Lung (tissue), 12 donors: ENCODE results near the gene PRR22. TPM values are rescaled to one million over a fixed set of nuclear protein-coding genes. Genes with fewer than 3 reads are reported as not detected.

Source experiments
- ATAC-seq: fragments of 200-7000 bp; cut with Tn5 transposase; one replicate; pipeline ENCODE4 v1.9.1; 2020; ENCODE audit warnings: moderate number of reproducible peaks; ENCODE audit not compliant: insufficient read depth, low FRiP score
- DNase-seq, 3 donors: peaks; one replicate each; pipeline ENCODE4 v3.0.0-alpha.2; 2013 to 2017
- H3K27ac ChIP-seq, 2 donors: one replicate each; pipeline ENCODE4 v1.5.1; 2013; ENCODE audit warnings: mild to moderate bottlenecking in 2 of 2, moderate library complexity in 2 of 2, control low read depth in 1 of 2, inconsistent platforms in 1 of 2, low read depth in 1 of 2, low read length in 1 of 2
- H3K27me3 ChIP-seq, 3 donors: one replicate each; pipeline ENCODE4 v1.5.1; 2013; ENCODE audit warnings: low read length in 2 of 3; ENCODE audit not compliant: control insufficient read depth in 3 of 3, insufficient read depth in 3 of 3
- H3K36me3 ChIP-seq, 4 donors: one replicate each; pipeline ENCODE4 v1.5.1; 2013; ENCODE audit warnings: low read length in 4 of 4, mild to moderate bottlenecking in 1 of 4, moderate library complexity in 1 of 4; ENCODE audit not compliant: control insufficient read depth in 4 of 4, insufficient read depth in 4 of 4
- H3K4me1 ChIP-seq, 5 donors: one replicate each; pipeline ENCODE4 v1.5.1; 2013; ENCODE audit warnings: low read length in 5 of 5, mild to moderate bottlenecking in 2 of 5, moderate library complexity in 1 of 5; ENCODE audit not compliant: control insufficient read depth in 5 of 5, insufficient read depth in 5 of 5
- H3K4me3 ChIP-seq: one replicate; pipeline ENCODE4 v1.5.1; 2013; ENCODE audit warnings: mild to moderate bottlenecking, control low read depth, moderate library complexity
- H3K9ac ChIP-seq, 2 donors: one replicate each; pipeline ENCODE4 v1.5.1; 2013; ENCODE audit warnings: low read length in 2 of 2, control low read depth in 1 of 2; ENCODE audit not compliant: insufficient read depth in 1 of 2
- H3K9me3 ChIP-seq, 4 donors: one replicate each; pipeline ENCODE4 v1.5.1; 2013; ENCODE audit warnings: low read length in 3 of 4, mild to moderate bottlenecking in 1 of 4, moderate library complexity in 1 of 4; ENCODE audit not compliant: control insufficient read depth in 4 of 4, insufficient read depth in 3 of 4
- CTCF ChIP-seq: IDR thresholded peaks from 2 replicates; pipeline ENCODE4 v1.5.1; 2012; ENCODE audit warnings: mild to moderate bottlenecking; ENCODE audit errors: control extremely low read depth, extremely low read depth
- WGBS, 2 donors: extraction: QIAGEN DNeasy Blood & Tissue Kit; methylation state at CpG; one replicate each; pipeline ENCODE4 v1.1.7; 2013; 5-methylcytosine and 5-hydroxymethylcytosine counted together
- polyA plus RNA-seq, 2 donors: library from polyadenylated mRNA; stranded (reverse); fragments of 200-250 nt; gene quantifications; one replicate each; pipeline ENCODE4 v1.2.1, GENCODE V29; 2013
- total RNA-seq, 2 donors: library from RNA; depleted of rRNA in 1 of 2; stranded (reverse); fragments of >200 nt in 1 of 2; gene quantifications; one replicate each; pipeline ENCODE4 v1.2.1, GENCODE V29; 2014 to 2021
- donor health status: control.
- donor health status: control.
- donor health status: Bipolar disorder and iron deficiency.
- donor health status: healthy.
- donor health status: DM: yes; HTN: yes; CAD: no.

Gene PRR22
- total and polyA plus RNA-seq, 4 donors = 0.20 to 6.8 (median 4.4) TPM

- Histone ChIP-seq H3K4me1 (peaks cover 0 to 5% (median 4%) of the 10 kb centered on the region in 5 donors), H3K9ac (no peak overlapping the region), H3K36me3 (no peaks in the 10 kb centered on the region), H3K9me3 (peaks cover 0 to 3% (median 0%) of the 10 kb centered on the region in 4 donors), H3K27me3 (peaks cover 0 to 8% (median 6%) of the 10 kb centered on the region in 3 donors), H3K27ac (no peak overlapping the region), H3K4me3 (no peak overlapping the region)
- peak; percentile 80 for TF ChIP-seq CTCF
- peak; percentile 92 to 95 (median 92) for DNase-seq
- ATAC-seq = peak; percentile 88
- 1 to 2% methylated on average over 50 to 54 of the region's 54 CpGs for WGBS, 2 donors
Observed at GRCh38 chr19:5803752-5804515, 19.4 kb upstream of the PRR22 start.

GRCh38 chr19:5803441-5803751, 18.9 kb upstream of the PRR22 start:
- Histone ChIP-seq H3K27ac (no peak overlapping the region), H3K4me3 (no peak overlapping the region), H3K4me1 (peaks cover 0 to 5% (median 4%) of the 10 kb centered on the region in 5 donors), H3K9ac (no peak overlapping the region), H3K27me3 (peaks cover 0 to 8% (median 6%) of the 10 kb centered on the region in 3 donors), H3K9me3 (peaks cover 0 to 3% (median 0%) of the 10 kb centered on the region in 4 donors), H3K36me3 (no peaks in the 10 kb centered on the region)
- DNase-seq (no peak), ATAC-seq (no peak)
- TF ChIP-seq CTCF = no peak
- WGBS, 2 donors = 10 to 14% methylated on average over 8 of the region's 8 CpGs

- no peak overlapping the region for H3K9ac ChIP-seq
- no peak overlapping the region for H3K27ac ChIP-seq
- H3K9me3 ChIP-seq = peaks cover 0 to 4% (median 0%) of the 10 kb centered on the region in 4 donors
- TF ChIP-seq CTCF = no peak
- 14 to 15% methylated on average over 30 to 33 of the region's 33 CpGs for WGBS, 2 donors
- no peak overlapping the region for H3K4me3 ChIP-seq
- H3K27me3 ChIP-seq = peaks cover 0 to 8% (median 6%) of the 10 kb centered on the region in 3 donors
- peak; percentile 67 to 77 (median 69) for DNase-seq
- peaks cover 0 to 5% (median 4%) of the 10 kb centered on the region in 5 donors for H3K4me1 ChIP-seq
- ATAC-seq = no peak
- H3K36me3 ChIP-seq = no peaks in the 10 kb centered on the region
Observed at GRCh38 chr19:5801796-5802619, 17.5 kb upstream of the PRR22 start.
